SK-N-SH treated with all-trans-retinoic acid at 6 μM for 48 hours (cell line): Measurements from ENCODE around the gene MAST4.

Source experiments
- CSDC2 ChIP-seq: fragments of 250-450 bp; sonication (Bioruptor Pico); IDR thresholded peaks from 2 replicates; pipeline ENCODE4 v1.5.0; 2020; ENCODE audit warnings: mild to moderate bottlenecking, moderate library complexity
- GLIS3 ChIP-seq: fragments of 250-450 bp; sonication (Bioruptor Pico); IDR thresholded peaks from 2 replicates; pipeline ENCODE4 v1.5.0; 2020; ENCODE audit warnings: mild to moderate bottlenecking, moderate library complexity
- PATZ1 ChIP-seq: fragments of 250-450 bp; sonication (Bioruptor Pico); IDR thresholded peaks from 2 replicates; pipeline ENCODE4 v1.8.0; 2020; ENCODE audit warnings: mild to moderate bottlenecking, moderate library complexity, borderline replicate concordance
- TSHZ2 ChIP-seq: fragments of 250-450 bp; sonication (Bioruptor Pico); IDR thresholded peaks from 2 replicates; pipeline ENCODE4 v1.5.0; 2020; ENCODE audit warnings: mild to moderate bottlenecking, moderate library complexity

- TF ChIP-seq GLIS3 (no peak), PATZ1 (no peak), CSDC2 (CRISPR knock-in tag) (no peak), TSHZ2 (CRISPR knock-in tag) (no peak)
Observed at GRCh38 chr5:66615894-66616293, 19.7 kb downstream of the MAST4 start.
